Airway epithelial cell (primary cell): ENCODE results near the gene KBTBD3. TPM values are rescaled to one million over a fixed set of nuclear protein-coding genes. Genes with fewer than 3 reads are reported as not detected.

Experiments used
- total RNA-seq: library from RNA; depleted of rRNA; stranded (reverse); fragments of >200 nt; gene quantifications from 2 replicates; pipeline ENCODE4 v1.2.3, GENCODE V29; 2015

The KBTBD3 gene, protein sequence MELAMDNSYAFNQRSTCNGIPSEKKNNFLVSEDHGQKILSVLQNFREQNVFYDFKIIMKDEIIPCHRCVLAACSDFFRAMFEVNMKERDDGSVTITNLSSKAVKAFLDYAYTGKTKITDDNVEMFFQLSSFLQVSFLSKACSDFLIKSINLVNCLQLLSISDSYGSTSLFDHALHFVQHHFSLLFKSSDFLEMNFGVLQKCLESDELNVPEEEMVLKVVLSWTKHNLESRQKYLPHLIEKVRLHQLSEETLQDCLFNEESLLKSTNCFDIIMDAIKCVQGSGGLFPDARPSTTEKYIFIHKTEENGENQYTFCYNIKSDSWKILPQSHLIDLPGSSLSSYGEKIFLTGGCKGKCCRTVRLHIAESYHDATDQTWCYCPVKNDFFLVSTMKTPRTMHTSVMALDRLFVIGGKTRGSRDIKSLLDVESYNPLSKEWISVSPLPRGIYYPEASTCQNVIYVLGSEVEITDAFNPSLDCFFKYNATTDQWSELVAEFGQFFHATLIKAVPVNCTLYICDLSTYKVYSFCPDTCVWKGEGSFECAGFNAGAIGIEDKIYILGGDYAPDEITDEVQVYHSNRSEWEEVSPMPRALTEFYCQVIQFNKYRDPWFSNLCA
- total RNA-seq = 3.6 and 4.1 TPM in 2 replicates

DNA sequence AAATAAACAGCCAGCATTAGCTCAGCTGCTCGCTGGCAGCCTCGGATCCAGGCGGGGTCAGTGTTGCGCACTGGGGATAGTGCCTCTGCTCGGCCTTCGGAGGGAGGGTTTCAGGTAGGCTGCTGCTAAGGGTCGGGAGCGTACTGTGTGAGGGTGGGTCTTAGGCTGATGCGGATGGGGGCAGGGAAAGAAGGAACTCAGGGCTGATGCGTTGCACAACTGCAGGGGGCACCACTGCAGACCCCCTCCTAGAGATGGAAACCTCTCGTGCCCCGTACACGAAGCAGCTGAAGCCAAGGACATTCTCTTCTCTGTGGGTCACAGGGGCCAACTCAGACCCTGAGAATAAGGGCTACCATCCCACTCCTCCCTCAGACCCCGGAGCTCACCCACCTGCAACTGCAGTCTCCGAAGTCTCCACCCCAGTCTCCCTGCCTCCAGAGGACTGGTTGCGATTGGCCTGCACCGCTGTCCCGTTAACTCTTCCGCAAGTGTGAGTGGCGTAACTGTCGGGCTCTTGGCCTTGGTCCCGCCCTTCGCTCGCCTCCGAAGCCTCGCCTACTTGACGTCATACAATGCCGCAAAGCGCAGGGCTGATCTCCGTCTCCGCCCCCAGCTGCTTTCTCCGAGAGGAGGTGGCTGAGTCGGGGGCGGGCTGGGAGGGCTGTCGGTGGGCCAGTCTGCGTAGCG lies at the start of gene KBTBD3:
KBTBD3 (minus strand) TSS at position 429 of the 690 bp plus-strand sequence. CDS start 18,250 bp downstream, outside the sequence.

DNA sequence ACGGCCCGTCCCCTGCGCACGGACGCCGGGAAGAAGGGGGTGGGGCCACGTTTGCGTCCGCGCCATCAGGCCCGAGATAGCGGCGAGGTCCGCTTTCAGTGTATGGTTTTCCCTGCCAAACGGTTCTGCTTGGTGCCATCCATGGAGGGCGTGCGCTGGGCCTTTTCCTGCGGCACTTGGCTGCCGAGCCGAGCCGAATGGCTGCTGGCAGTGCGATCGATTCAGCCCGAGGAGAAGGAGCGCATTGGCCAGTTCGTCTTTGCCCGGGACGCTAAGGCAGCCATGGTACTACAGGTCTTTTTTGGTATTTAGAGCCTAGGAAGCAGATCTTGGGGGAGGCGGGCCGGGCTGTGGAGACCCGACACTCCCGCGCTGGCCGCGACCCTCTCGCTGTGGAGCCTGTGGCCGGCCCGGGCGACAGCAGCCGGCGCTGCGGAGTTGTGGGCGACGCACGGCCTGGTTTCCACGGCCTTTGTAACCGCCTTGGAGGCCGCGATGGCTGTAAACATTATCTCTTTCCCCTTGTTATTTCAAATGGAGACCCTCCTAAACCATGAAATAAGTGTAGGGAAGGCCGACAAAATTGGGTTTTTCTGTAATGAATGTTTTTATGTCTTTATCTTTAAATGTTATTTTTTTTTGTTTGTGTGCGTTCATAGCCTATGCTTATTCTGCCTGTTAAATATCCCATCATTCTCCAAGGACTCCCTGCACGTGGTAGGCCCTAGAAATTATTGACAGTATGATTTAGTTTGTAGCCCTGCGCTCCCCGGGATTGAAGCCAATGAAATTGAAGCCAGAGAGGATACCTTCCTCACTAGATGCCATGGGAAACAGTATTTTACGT lies 685 bp upstream of the KBTBD3 start, which contains the start of gene AASDHPPT:
AASDHPPT (plus strand) TSS at position 54 of the 847 bp plus-strand sequence; CDS start at position 103, 49 bp downstream.

DNA sequence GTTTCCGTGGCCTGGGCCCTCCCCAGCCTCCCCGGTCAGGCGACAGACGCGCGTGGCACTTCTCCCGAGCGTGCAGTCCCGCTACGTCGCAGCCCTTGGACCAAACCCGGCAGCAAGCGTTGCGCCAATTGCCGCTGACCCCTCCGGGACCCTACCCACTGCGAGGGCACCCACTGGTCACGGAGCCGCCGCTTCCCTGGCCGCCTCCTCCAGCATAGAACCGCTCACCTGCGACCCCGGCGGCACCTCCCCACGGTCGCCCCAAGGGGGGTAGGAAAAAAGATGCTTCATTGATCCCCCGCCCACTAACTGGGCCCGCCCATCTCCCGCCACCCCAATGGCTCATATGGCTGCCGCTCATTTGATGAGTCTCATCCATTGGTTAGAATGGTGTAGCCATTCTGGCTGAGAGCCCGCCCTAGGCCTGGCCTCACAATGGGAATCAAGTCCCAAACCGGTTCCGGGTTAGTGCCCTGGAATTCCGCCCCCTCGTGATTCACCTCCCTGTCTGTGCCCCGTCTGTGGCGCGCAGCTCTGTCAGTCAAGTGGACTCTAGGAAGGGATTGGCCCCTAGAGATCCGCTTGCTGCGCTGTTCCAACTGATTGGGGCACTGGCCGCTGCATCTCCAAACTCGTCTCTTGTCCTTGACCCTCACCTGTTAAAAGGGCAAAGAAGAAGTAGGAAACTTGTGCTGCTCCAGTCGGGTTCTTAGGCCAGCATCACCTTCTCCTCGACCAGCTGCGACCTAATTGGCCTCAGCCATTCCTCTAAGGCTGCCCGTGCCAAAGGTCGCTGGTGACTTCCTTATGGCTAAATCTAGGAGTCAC lies 55.0 kb downstream of the KBTBD3 start, which contains the start of gene MSANTD4:
MSANTD4 (minus strand) TSS at position 274 of the 828 bp plus-strand sequence. CDS start 11,323 bp downstream, outside the sequence.

Other genes with a start within 250 kb of the KBTBD3 start
- 11.8 and 21.4 TPM in 2 replicates for gene MSANTD4, start 55.1 kb downstream of the KBTBD3 start, total RNA-seq
- gene AASDHPPT, start 315 bp upstream of the KBTBD3 start, total RNA-seq = 42.2 and 53.4 TPM in 2 replicates